ENCODE results near the gene TADA2B. TPM values are rescaled to one million over a fixed set of nuclear protein-coding genes. Genes with fewer than 3 reads are reported as not detected.

Gene TADA2B
- total and polyA plus RNA-seq, 4 donors = 3.6 to 13.8 (median 12.6) TPM

- Histone ChIP-seq H3K27ac (ENCODE audit: low read depth in 1 of 2, low read length in 2 of 2) (no peak overlapping the region), H3K9ac (ENCODE audit: low read depth in 1 of 2, low read length in 2 of 2) (no peak overlapping the region), H3K4me1 (ENCODE audit: control insufficient read depth in 4 of 4, insufficient read depth in 4 of 4, low read length in 3 of 4) (peaks cover 3 to 10% (median 4%) of the 10 kb centered on the region in 4 donors), H3K4me3 (ENCODE audit: low read depth in 1 of 3, low read length in 3 of 3) (no peak overlapping the region), H3K36me3 (ENCODE audit: control insufficient read depth in 4 of 4, insufficient read depth in 3 of 4, low read depth in 1 of 4, low read length in 3 of 4) (peaks cover 1 to 32% (median 14%) of the 10 kb centered on the region in 4 donors), H3K27me3 (ENCODE audit: control insufficient read depth in 4 of 4, insufficient read depth in 4 of 4, low read length in 3 of 4) (no peaks in the 10 kb centered on the region), H3K9me3 (ENCODE audit: control insufficient read depth in 4 of 4, low read length in 3 of 4) (no peaks in the 10 kb centered on the region)
- TF ChIP-seq RXRA (IDR thresholded peaks at IDR 0.05) (no peak), ATF3 (IDR thresholded peaks at IDR 0.05) (no peak), TAF1 (conservative IDR thresholded peaks at IDR 0.05) (no peak), ZBTB33 (IDR thresholded peaks at IDR 0.05) (no peak), GABPA (IDR thresholded peaks at IDR 0.05 in 1 of 2, conservative IDR thresholded peaks at IDR 0.05 in 1 of 2) (no peak), YY1 (IDR thresholded peaks at IDR 0.05) (no peak), FOXA1 (IDR thresholded peaks at IDR 0.05) (no peak), MAX (IDR thresholded peaks at IDR 0.05) (no peak), RAD21 (IDR thresholded peaks at IDR 0.05) (no peak), CTCF (IDR thresholded peaks at IDR 0.05; ENCODE audit: low read depth, low read length, missing input control) (no peak), HNF4G (IDR thresholded peaks at IDR 0.05) (no peak), JUND (IDR thresholded peaks at IDR 0.05) (no peak), EGR1 (IDR thresholded peaks at IDR 0.05; ENCODE audit: low read depth in 2 of 2) (no peak), NR2F2 (IDR thresholded peaks at IDR 0.05) (no peak), SP1 (IDR thresholded peaks at IDR 0.05) (no peak), REST (IDR thresholded peaks at IDR 0.05) (no peak), FOXA2 (IDR thresholded peaks at IDR 0.05) (no peak), HNF4A (conservative IDR thresholded peaks at IDR 0.05) (no peak)
- no peak for DNase-seq (ENCODE audit: low spot score)
- 94% methylated on average over 19 of the region's 19 CpGs for WGBS
These were observed 18.8 kb upstream of the TADA2B start for GRCh38 chr4:7024336-7024890.
